Measurements from ENCODE around the gene HOMER2.

The HOMER2 gene

DNA sequence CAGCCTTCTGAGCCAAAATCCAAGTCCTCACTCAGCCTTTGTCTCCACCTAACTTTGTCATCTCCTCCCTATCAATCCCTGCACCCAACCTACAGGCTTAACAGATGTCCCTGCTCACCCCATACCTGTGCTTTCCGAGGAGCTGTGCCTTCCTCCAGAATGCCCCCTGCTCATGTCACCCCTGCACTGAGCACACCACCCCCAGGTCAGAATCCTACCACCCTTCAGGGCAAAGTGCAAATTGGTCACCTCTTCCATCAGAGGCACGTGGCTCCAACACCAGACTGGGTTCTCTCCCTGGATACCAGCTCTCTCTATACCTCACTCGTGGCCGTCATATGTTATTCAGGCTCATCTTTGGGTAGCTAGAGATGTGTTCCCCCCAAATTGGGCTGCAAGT lies 29.8 kb downstream of the HOMER2 start:
- TF ChIP-seq, protein P1, sequence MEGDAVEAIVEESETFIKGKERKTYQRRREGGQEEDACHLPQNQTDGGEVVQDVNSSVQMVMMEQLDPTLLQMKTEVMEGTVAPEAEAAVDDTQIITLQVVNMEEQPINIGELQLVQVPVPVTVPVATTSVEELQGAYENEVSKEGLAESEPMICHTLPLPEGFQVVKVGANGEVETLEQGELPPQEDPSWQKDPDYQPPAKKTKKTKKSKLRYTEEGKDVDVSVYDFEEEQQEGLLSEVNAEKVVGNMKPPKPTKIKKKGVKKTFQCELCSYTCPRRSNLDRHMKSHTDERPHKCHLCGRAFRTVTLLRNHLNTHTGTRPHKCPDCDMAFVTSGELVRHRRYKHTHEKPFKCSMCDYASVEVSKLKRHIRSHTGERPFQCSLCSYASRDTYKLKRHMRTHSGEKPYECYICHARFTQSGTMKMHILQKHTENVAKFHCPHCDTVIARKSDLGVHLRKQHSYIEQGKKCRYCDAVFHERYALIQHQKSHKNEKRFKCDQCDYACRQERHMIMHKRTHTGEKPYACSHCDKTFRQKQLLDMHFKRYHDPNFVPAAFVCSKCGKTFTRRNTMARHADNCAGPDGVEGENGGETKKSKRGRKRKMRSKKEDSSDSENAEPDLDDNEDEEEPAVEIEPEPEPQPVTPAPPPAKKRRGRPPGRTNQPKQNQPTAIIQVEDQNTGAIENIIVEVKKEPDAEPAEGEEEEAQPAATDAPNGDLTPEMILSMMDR (IDR thresholded peaks at IDR 0.05) = no peak
- H3K27ac Mint-ChIP-seq = peak overlapping the region; percentile 74
- no peak for DNase-seq
- H3K4me1 Mint-ChIP-seq = peaks cover 6% of the 10 kb centered on the region
- H3K36me3 Mint-ChIP-seq (ENCODE audit: low read depth) = no peaks in the 10 kb centered on the region
- H3K27me3 Mint-ChIP-seq (ENCODE audit: low read depth, poor library complexity) = peaks cover 4% of the 10 kb centered on the region
- H3K9me3 Mint-ChIP-seq = no peaks in the 10 kb centered on the region
- H3K4me3 Mint-ChIP-seq = no peak overlapping the region

- TF ChIP-seq, protein P1 (IDR thresholded peaks at IDR 0.05) = no peak
- peaks cover 6% of the 10 kb centered on the region for H3K4me1 Mint-ChIP-seq
- H3K36me3 Mint-ChIP-seq (ENCODE audit: low read depth) = no peaks in the 10 kb centered on the region
- peaks cover 6% of the 10 kb centered on the region for H3K27me3 Mint-ChIP-seq (ENCODE audit: low read depth, poor library complexity)
- no peaks in the 10 kb centered on the region for H3K9me3 Mint-ChIP-seq
- no peak overlapping the region for H3K4me3 Mint-ChIP-seq
- DNase-seq = no peak
- no peak overlapping the region for H3K27ac Mint-ChIP-seq
Observed at GRCh38 chr15:82921939-82922338, 30.6 kb downstream of the HOMER2 start.

DNA sequence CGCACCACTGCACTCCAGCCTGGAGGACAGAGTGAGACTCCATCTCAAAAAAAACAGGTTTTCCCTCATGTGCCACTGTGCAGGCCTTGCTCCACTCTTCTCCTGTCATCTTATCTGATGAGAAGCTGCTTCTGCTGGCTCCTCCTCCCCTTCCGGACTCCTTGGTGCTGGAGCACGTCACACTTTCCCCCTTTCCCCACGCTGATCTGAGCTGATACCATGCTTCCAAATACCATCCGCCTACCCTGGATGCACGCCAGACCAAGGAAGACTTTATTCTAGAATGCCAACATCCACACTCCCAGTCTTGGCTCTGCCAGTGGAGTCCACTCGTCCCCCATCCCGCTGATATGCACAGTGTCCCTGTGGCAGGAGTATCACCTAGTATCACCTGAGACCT lies 31.3 kb downstream of the HOMER2 start:
- no peak for DNase-seq
- H3K4me1 Mint-ChIP-seq = peaks cover 6% of the 10 kb centered on the region
- no peaks in the 10 kb centered on the region for H3K36me3 Mint-ChIP-seq (ENCODE audit: low read depth)

GRCh38 chr15:82919231-82919886 lies 33.2 kb downstream of the HOMER2 start:
- DNase-seq = no peak
- Mint-ChIP-seq H3K27me3 (ENCODE audit: low read depth, poor library complexity) (peaks cover 3% of the 10 kb centered on the region), H3K4me3 (no peak overlapping the region), H3K27ac (peak overlapping the region; percentile 16), H3K36me3 (ENCODE audit: low read depth) (no peaks in the 10 kb centered on the region), H3K4me1 (peaks cover 4% of the 10 kb centered on the region), H3K9me3 (no peaks in the 10 kb centered on the region)
- TF ChIP-seq, protein P1 (IDR thresholded peaks at IDR 0.05) = no peak

More for the DNA sequence above, 31.3 kb downstream of the HOMER2 start:
- H3K27me3 Mint-ChIP-seq (ENCODE audit: low read depth, poor library complexity) = peaks cover 6% of the 10 kb centered on the region
- H3K27ac Mint-ChIP-seq = no peak overlapping the region
- TF ChIP-seq, protein P1 (IDR thresholded peaks at IDR 0.05) = no peak
- no peaks in the 10 kb centered on the region for H3K9me3 Mint-ChIP-seq
- no peak overlapping the region for H3K4me3 Mint-ChIP-seq

- DNase-seq = no peak
- Mint-ChIP-seq H3K27ac (no peak overlapping the region), H3K36me3 (ENCODE audit: low read depth) (no peaks in the 10 kb centered on the region), H3K4me3 (no peak overlapping the region), H3K4me1 (peaks cover 8% of the 10 kb centered on the region), H3K9me3 (no peaks in the 10 kb centered on the region), H3K27me3 (ENCODE audit: low read depth, poor library complexity) (peaks cover 5% of the 10 kb centered on the region)
- TF ChIP-seq, protein P1 (IDR thresholded peaks at IDR 0.05) = no peak
Observed at GRCh38 chr15:82918607-82919230, 33.8 kb downstream of the HOMER2 start.

DNA sequence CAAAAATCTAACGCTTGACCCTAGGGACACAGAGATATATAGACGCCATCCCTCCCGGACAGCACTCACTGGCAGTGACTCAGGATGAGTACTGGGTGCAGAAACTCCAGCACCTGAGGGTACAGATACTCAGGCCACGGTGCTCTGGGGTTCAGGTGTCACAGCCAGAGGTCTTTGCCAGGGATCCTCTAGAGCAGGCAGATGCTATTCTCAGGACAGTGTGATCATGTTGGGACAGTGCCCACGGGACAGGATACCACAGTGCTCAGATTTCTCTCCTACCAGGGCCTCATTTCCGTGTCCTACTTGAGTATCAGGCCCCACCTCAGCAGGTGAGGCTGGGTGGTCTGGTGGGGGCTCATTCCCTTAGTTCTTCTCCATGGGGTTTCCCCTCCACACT lies 34.4 kb downstream of the HOMER2 start:
- Mint-ChIP-seq H3K27me3 (ENCODE audit: low read depth, poor library complexity) (peaks cover 5% of the 10 kb centered on the region), H3K4me1 (peaks cover 13% of the 10 kb centered on the region), H3K36me3 (ENCODE audit: low read depth) (no peaks in the 10 kb centered on the region), H3K4me3 (no peak overlapping the region), H3K9me3 (no peaks in the 10 kb centered on the region), H3K27ac (no peak overlapping the region)
- TF ChIP-seq, protein P1 (IDR thresholded peaks at IDR 0.05) = no peak
- DNase-seq = no peak

Measured in nephron progenitor cell (in vitro differentiated cells).